GM18498 (cell line): ENCODE data around the gene EPB41L3.

ENCODE experiments used
- ATAC-seq: cut with Tn5 transposase; IDR thresholded peaks from one replicate; pipeline ENCODE4 v1.9.1; 2021; ENCODE audit warnings: mild to moderate bottlenecking, moderate library complexity; ENCODE audit not compliant: unreplicated experiment

EPB41L3 gene

DNA sequence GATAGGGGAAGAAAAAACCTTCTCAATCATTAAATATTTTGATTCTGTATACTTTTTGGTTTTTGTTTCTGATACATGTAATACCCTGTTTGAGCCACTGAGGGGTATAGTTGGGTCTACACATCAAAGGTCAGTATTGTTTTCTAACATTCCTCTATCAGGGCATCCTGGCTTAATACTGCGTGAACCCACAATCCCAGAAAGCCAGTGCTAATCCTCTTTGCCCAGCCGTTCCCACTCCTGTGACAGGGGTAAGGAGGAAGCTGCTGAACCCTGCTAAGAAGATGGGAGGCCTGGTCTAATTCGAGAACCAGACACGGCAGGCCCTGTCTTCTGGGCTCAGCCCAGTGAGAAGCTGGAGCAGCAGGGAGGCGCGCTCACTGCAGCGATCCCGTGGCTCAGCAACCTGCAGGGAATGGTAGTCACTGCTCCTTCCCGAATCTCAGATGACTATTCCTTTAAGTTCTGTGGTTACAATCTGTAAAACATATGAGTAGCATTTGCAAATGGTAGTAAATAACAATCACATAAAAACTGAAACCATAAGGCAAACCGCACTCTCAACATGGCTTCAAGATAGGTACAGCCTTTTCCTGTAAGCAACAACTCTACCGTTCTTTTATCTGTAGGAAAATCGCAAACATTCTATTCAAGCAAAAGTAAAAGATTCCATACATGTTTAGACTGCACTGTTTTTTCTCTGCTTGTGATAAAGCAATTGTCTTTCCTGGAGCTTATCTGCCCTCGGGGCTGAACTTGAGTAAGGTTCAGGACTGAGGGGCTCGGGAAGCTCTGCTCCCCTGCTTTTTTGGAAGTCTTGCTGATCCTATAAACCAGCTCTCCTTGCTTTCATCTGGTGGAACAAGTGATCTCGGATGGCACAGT is 87.0 kb downstream of the EPB41L3 start:
- ATAC-seq = peak; percentile 77

DNA sequence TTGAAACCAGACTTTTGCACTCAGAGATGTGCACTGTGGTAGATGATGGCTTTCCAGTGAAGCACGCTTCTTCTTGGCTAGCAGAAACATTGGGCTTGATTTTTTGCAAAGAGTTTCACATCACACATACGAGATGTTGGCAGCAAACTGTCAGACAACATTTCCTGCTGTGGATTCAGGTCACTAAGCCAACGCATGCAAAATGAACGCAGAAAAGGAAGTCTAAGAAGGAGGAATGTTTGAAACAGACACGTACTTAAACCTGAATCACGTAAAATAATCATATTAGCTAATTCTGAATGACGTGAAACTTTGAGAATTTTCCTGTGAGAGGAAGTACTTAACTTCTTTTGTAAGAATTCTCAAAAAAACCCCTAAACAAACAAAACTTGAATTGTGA is 88.1 kb downstream of the EPB41L3 start:
- ATAC-seq = no peak

DNA sequence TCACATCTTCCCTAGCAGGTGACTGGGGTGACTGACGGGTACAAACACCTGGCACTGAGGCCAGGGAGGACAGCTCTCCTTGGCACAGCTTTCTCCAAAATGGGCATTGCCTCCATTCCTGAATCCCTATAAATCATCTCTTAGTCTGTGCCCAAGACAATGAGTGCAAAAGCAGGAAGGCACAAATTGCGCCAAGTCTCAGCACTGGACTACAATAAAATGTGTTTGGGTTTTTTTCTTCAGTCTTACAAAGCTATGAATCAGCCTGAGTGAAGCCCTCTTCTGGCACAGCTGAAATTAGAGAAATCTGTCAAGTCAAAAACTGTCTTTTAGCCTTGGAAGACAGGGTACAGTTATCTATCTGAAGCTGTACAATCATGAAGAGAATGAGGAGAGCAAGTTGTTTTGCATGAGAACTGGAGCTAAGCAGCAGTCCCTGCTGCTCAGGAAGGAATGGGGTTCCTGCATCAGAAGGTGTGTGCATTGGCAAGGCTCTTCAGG is 90.8 kb downstream of the EPB41L3 start:
- no peak for ATAC-seq

DNA sequence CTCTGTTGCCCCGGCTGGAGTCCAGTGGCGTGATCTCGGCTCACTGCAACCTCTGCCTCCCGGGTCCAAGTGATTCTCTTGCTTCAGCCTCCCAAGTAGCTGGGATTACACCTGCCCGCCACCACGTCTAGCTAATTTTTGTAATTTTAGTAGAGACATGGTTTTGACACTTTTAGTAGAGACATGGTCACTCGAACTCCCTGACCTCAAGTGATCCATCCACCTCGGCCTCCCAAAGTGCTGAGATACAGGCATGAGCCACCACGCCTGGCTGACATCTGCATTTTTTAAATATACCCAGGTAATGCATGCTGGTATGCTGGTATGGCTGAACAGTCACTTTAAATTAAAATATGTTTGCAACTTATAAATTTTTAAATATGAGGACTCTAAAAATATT is 91.9 kb downstream of the EPB41L3 start:
- ATAC-seq = no peak

DNA sequence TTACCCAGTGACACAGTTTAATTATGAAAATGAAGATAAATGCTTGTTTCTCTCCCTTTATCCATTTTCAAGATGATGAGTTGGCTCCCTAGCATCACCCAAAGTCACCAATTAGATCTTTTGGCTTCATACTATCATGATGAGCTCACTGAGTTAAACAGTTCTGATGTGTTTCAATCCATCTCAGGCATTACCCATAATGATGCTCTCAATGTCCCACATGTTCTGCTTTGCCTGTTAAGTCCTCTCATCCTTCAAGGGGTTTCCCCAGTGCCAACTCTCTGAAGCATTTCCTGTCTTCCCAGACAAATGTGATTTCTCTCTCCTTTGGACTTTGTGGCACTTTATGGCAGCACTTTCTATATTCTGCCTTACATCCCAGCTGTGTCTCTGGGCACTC is 92.6 kb downstream of the EPB41L3 start:
- ATAC-seq = no peak

DNA sequence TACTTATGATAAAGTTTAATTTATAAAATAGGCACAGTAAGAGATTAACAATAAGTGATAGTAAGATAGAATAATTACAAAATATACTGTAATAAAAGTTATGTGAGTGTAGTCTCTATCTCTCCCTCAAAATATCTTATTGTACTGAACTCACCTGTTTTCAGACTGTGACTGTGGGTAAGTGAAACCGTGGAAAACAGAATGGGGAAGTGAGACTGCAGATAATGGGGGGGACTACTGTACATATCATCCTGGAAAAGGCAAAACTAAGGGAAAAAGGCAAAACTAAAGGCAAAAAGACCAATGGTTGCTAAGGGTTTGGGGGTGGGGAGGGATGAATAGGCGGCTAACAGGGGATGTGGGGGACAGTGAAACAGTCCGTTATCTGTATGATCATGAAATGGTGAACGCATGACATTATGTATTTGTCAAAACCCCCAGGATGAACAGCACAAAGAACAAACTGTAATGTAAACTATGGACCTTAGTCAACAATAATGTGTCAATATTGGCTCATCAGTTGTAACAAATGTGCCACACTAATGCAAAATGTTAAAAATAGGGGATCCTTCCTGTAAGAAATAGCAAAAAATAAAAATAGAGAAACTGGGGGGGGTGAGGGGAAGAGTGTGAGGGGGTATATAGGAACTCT is 93.8 kb downstream of the EPB41L3 start:
- ATAC-seq = no peak

DNA sequence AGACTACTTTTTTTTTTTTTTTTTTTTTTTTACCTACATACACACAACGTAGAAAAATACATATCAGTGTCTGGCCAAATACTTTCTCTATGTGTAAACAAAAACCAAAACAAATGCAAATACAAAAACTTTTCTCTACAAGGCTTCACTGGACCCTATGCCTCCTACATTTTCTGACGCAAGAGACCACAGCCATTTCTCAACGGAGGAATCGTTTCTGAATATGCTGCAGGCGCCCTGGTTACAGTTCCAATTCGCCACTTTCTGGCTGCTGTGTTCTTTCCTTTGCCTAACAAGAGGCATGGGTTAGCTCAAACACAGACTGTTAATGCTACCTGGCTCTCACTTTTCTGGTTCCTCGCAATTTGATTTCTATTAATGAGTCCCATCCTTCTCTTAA is 96.4 kb downstream of the EPB41L3 start:
- ATAC-seq = no peak

DNA sequence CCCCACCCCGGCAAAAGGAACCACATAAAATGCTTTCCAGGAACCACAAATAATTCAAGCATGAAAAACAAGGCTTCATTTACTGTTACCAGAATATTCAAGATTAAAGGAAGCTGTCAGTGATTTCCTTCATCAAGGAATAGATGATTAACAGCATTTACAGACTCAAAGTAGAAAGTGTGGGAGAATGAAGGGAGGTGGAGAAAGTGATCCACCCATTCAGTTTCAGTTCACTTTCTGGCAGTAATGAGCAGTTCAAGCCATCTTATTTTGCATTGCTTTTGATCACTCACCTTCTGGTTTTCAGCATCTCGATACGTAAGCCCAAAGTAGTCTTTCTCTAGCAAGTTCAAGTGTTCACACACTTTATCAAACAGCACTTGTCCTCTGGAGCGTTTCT is 99.0 kb downstream of the EPB41L3 start:
- no peak for ATAC-seq

DNA sequence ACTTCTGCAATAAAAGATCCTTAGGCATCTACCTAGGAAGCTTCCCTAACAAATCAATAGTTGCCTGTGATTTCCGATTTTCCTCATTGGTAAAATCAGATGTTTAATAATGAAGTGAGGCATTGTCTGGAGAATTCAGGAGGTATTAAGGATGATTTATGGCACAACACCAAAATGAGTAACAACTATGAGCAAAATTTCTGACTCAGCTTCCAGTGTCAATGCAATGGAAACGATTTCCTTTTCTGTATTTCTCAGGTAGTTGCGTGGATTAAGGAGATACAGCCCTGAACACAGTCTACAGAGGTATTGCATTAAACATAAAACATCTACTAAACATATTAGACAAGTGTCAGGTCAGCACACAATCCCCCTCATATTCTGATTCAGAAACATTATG is 99.5 kb downstream of the EPB41L3 start:
- ATAC-seq = no peak

DNA sequence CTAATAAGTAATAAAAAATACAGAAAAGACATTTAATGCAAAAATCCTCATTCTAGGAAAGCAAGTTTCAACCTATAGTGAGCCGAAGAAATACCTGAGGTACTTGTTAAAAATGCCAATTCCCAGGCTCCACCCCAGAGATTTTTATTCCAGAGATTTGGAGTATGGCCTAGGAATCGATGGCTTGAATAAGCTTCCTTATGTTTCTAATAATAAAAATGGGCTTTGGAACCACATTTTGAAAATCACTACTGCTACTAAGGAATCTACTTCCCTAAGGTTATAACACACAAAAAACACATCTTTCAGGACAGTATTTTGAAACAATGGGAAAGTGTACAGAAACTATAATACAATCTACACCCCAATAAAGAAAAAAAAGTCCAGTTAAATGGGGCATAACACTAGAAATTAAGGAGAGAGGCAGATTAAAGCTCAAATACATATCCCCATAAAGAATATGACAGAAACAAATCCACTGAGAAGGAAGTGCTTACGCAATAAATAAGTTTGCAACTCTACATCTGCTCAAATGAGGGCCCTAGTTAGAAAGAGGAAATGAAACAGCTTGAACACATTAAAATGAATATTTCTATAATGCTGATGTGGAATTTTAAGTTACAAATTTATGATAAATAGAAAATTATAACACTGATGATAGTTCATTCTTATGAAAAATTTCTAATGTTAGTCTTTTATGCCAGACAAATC is 103.7 kb downstream of the EPB41L3 start:
- no peak for ATAC-seq

DNA sequence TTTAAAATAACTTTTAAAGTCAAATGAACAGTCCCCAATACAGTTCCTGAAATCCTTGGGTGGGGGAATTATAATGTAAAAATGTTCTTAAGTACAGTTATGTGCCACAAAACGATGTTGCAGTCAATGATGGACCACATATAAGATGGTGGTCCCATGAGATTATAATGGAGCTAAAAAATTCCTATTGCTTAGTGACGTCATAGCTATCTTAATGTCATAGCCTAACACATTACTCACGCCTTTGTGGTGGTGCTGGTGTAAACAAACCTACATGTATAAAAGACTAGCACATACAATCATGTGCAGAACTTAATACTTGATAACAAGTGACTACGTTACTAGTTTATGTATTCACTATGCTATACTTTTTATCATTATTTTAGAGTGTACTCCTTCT is 109.4 kb downstream of the EPB41L3 start:
- no peak for ATAC-seq

DNA sequence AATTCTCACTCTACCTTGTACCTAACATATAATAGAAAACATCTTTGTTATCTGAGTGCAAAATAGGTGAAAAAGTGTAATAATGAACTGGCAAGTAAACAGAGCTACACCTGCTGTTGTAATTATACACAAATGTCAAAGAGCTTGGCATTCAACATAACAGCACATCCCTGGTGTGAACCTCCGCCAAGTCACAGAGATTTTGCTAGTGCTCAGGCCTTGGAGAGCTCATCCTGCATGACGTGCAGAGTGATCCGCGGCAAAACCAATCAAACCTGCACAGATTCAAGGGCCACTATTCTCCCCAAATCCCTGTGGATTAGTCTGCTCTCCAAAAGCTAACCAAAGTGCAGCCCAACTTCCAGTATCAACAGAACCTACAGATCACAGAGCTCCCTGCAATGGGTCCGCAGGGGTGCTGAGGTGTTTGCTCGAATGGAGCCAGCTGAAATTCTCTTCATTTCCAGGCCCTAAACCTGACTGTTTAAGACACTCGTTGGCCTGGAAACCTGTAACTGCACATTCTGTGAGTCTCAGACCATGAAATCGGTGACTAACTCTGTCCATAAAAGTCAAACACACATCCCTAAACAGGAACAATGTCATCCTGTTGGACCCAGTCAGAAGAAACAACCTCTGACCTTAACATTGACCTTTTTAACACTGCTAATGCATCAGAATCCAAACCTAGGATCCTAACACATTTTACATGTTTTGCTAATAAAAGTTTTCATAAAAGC is 111.8 kb downstream of the EPB41L3 start:
- no peak for ATAC-seq

DNA sequence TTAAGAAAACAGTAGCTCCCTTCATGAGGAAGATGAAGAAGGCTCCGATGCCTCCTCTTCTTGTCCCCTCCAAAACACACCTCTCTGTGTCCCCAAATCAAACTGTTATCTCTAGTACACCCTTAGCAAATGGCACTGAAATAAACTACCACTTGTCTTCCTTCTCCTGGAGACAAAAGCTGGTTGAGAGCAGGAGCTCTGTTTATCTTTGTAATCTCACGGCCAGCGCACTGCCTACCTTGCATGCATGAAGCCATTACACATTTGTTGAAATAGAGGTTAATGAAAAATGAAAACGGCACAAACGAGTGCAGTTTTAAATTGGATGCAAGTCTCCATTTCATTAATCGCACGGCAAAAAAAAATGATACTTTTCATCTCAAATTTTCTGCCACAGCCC is 113.7 kb downstream of the EPB41L3 start:
- ATAC-seq = no peak

DNA sequence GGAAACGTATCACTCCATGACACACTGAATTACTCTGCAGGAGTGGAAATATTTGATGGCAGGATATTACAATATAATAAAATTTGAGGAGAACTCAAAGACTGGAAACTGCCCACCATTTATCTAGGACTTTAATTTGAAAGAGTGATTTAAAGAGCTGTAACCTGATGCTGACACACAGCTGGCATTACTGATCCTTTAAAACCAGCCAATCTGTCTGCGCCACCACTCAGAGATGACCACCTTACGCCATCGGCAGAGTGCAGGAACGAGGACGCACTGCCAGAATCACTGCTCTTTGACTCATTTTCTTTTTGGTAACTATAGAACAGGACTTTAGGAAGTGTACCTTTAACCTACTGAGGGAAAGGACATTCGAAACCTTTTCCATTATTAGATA is 114.1 kb downstream of the EPB41L3 start:
- ATAC-seq = no peak

DNA sequence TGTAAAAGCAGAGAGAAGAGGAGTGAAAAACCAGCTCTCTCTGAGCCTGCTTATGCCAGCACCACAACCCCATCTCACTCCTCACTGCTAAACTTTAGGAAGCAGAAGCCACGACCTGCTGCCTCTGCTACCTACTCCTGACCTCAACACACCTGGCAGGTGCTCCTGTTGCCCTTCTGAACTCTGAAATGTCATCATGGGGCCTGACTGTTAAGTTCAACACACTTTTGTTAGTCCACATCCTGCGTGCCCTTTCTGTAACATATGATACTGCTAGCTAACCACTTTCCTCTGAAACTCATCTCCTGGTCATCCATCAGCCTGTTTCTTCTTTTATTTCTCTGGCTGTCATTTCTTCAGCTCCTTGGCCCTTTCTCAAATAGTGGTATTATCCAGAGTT is 118.1 kb downstream of the EPB41L3 start:
- no peak for ATAC-seq

DNA sequence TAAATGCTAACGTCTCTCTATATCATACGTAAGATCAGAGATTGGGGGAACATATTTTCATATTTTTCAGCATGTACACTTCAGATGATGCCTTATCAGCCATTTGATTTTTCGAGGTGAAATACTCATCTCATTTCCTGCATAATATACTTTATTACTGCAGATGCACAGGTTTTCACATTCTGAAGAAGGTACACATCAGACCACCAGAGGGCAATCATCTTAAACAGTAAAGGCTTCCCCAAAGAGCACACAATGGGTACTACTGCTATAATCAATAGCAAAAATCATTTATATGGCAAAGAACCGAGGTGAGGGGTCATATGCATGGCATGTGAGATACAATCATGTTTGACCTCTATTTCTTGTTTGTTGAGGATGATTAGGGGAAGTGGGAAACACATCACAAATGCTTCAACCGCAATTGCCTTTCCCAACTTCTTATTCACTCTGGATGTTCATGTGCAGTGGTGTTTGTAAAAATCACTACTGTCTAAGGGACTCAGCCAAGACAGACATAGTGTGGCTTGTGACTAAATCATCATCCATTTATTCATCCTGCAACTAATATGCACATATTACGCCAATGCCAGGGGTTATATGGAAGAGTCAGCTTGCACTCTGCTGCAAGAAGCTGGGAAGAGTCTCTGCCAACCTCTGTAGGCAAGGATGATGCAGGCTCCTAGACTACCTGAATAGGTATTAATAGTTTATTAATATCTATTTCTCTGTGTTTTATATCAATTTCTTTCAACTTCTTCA is 118.7 kb downstream of the EPB41L3 start:
- no peak for ATAC-seq

DNA sequence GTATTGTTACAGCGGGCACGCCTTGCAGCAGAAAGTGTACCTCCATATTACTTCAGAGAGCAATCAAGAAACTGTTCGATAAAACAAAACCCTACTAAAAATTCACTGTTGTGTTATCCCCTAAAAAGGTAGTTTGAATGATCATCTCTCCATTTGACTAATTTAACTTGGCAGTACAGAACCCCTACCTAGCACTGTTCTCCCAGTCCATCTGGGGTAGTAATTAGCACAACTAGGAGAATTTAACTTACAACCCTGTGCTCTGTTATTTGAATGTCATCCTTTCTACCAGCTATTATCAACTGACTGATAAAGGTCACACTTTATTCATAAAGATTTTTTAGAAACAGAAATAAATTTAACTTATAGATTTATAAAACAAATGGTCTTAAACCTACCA is 121.2 kb downstream of the EPB41L3 start:
- no peak for ATAC-seq

DNA sequence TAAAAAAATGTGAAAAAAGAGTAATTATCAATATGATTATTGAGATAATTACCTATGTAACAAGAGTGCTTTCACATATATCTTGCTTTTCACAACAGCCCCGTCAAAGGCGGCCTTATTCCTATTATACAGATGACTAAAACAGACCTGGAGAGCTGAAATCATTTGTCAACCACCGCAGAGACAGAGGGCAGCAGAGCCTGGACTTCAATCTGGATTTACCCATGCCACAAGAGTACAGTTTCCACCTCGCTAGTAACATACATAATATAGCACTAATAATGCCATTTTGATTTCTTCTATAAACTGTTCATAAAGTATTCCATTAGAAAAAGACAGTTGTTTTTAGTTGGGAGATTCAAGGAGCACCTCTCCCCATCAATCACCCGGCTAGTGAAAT is 121.8 kb downstream of the EPB41L3 start:
- no peak for ATAC-seq

DNA sequence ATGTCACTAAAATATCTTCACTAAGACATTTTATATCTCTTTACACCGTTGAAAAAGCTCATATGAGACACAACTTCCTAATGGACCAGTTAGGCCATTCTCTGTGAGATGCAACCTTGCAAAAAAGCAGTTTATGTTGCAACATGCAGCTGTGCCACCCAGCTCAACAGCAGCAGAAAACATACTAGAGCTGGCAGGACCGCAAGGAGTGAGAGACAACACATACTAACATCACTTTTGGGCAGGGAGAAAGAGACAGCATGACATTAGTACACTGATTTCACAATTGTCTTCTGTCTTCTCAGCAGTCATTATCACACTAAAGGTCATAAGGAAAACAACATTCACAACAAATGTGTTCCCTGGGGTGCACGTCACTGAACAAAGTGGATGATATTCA is 122.9 kb downstream of the EPB41L3 start:
- no peak for ATAC-seq

DNA sequence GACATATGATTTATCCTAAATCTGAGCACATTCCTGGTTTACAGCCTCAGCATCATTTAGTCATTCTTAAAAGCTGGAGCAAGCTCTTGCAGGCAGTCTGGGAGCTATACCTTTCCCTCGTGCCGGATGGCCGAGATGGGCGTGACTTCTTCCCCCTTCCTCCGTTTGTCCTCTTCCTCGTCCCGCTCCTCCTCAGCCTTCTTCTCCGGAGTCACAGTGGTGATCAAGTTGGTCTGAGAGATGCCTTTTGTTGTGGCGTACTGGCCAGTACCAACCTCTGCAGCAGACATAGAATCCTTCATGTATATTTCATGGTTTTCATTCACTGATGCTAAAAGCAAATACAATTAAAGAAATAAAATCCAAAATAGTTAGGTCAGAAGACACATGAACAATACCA is 124.2 kb downstream of the EPB41L3 start:
- ATAC-seq = no peak
